ENCODE measurements around the gene DMRTC2. TPM values are rescaled to one million over a fixed set of nuclear protein-coding genes. Genes with fewer than 3 reads are reported as not detected.

DMRTC2 gene
- polyA plus RNA-seq, 1 of the 3 experiments (the other 2 are of a cell fraction), result not detected

DNA sequence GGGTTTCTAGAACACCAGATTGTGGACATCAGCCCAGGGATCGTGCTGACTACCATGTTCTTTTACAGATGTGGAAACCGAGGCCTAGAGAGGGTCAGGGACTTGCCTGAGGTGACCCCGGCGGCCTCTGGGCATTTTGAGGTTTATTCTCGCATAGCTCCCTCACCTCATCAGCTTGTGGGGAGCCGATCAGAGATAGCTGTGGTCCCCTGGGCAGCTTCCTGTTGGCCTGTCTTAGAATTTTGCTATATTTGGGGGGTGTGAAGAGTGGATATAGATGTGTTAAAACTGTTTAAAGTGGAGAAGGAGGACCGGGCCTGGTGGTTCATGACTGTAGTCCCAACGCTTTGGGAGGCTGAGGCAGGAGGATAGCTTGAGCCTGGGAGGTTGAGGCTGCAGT lies 45.1 kb downstream of the DMRTC2 start:
- peaks cover 3 to 11% of the 10 kb centered on the region in 2 experiments; a peak in 3 of 4 replicates for H3K4me1 ChIP-seq (ENCODE audit: control insufficient read depth in 1 of 2, insufficient read depth in 2 of 2, low read depth in 1 of 2, low read length in 1 of 2)
- no peak overlapping the region for H3K27ac ChIP-seq (ENCODE audit: low read depth in 2 of 2, low read length in 1 of 2)
- H3K79me2 ChIP-seq (ENCODE audit: insufficient read depth), result peaks cover 33% of the 10 kb centered on the region
- no peak overlapping the region for H3K4me3 ChIP-seq (ENCODE audit: low read depth in 2 of 2, low read length in 1 of 2)
- CTCF ChIA-PET, result interaction anchor here (2.9 kb wide), 1 partner anchor 62 kb away, joined by 9 read pairs; no protein-coding TSS in a partner anchor
- no peaks in the 10 kb centered on the region; the same call in 1 of the 2 replicates for H3K9me3 ChIP-seq
- H2AFZ ChIP-seq (ENCODE audit: low read depth), result no peak overlapping the region
- H4K20me1 ChIP-seq (ENCODE audit: insufficient read depth), result peaks cover 39% of the 10 kb centered on the region
- DNase-seq, result no peak
- 93% methylated on average over 8 of the region's 8 CpGs for WGBS (ENCODE audit: low lambda C conversion rate)
- H3K9me2 ChIP-seq, result no peaks in the 10 kb centered on the region
- peaks cover 24 to 27% of the 10 kb centered on the region in 2 experiments for H3K36me3 ChIP-seq (replicated peaks in 1 of 2; ENCODE audit: control insufficient read depth in 1 of 2, insufficient read depth in 2 of 2, low read length in 1 of 2)
- H3F3A ChIP-seq (replicated peaks; ENCODE audit: insufficient read depth), result no peaks in the 10 kb centered on the region
- no peak overlapping the region for H3K4me2 ChIP-seq
- POLR2A ChIA-PET, result no interaction called here
- H3K9ac ChIP-seq, result no peak overlapping the region
- no peak for TF ChIP-seq EZH2phosphoT487 (IDR thresholded peaks at IDR 0.05; ENCODE audit: borderline replicate concordance, low read depth)
- no peak for TF ChIP-seq FOSL2 (IDR thresholded peaks at IDR 0.05; ENCODE audit: borderline replicate concordance, low read depth)
- TF ChIP-seq EP300 (IDR thresholded peaks at IDR 0.05; ENCODE audit: borderline replicate concordance in 1 of 2, low read depth in 1 of 2, low read length in 1 of 2), result no peak
- no peak for TF ChIP-seq RXRA (IDR thresholded peaks at IDR 0.05; ENCODE audit: borderline replicate concordance, low read depth)
- no peak for TF ChIP-seq GATA2 (CRISPR knock-in tag; IDR thresholded peaks at IDR 0.05)
- TF ChIP-seq RCOR1 (IDR thresholded peaks at IDR 0.05; ENCODE audit: low read length), result no peak
- TF ChIP-seq, protein P1, sequence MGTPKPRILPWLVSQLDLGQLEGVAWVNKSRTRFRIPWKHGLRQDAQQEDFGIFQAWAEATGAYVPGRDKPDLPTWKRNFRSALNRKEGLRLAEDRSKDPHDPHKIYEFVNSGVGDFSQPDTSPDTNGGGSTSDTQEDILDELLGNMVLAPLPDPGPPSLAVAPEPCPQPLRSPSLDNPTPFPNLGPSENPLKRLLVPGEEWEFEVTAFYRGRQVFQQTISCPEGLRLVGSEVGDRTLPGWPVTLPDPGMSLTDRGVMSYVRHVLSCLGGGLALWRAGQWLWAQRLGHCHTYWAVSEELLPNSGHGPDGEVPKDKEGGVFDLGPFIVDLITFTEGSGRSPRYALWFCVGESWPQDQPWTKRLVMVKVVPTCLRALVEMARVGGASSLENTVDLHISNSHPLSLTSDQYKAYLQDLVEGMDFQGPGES (IDR thresholded peaks at IDR 0.05; ENCODE audit: low read depth, low read length), result no peak
- no peak for TF ChIP-seq ZBTB33 (IDR thresholded peaks at IDR 0.05; ENCODE audit: borderline replicate concordance, low read depth)
- TF ChIP-seq PBX3 (IDR thresholded peaks at IDR 0.05), result no peak
- no peak for TF ChIP-seq TCF12 (IDR thresholded peaks at IDR 0.05)
- no peak for TF ChIP-seq NFIC (IDR thresholded peaks at IDR 0.05; ENCODE audit: borderline replicate concordance)
- TF ChIP-seq USF2 (IDR thresholded peaks at IDR 0.05; ENCODE audit: borderline replicate concordance, low read depth, low read length), result no peak
- no peak for TF ChIP-seq YY1 (IDR thresholded peaks at IDR 0.05; ENCODE audit: low read depth)
- no peak for TF ChIP-seq FOXJ3 (CRISPR knock-in tag; IDR thresholded peaks at IDR 0.05)
- TF ChIP-seq CHD2 (IDR thresholded peaks at IDR 0.05; ENCODE audit: low read length, partially characterized antibody), result no peak
- no peak for TF ChIP-seq RAD21 (IDR thresholded peaks at IDR 0.05; ENCODE audit: low read length)
- TF ChIP-seq RFX5 (IDR thresholded peaks at IDR 0.05; ENCODE audit: low read length), result no peak
- H3K27me3 ChIP-seq (ENCODE audit: insufficient read depth), result no peaks in the 10 kb centered on the region

All from SK-N-SH (cell line).